ENCODE measurements around the gene IL13RA1.

IL13RA1 gene

DNA sequence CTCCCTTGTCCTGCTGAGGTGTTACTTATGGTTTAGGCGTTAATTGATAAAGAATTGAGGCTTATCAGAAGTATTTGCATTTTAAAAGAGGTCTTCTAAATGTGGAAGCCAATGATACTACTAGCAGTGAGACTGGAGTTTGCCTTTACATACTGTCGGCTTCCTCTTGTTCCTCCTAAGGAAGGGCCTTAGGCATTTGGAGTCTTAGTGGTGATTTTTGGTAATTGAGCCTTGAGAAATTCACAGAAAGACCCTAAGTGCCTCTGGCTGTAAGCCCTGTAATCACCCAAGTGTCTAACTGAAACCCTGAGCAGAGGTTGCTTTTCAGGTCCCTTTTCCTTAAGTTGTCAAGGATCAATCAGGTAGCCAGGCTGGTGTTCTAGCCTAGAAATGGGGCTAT, 14.8 kb downstream of the IL13RA1 start:
- Histone ChIP-seq H3K23ac (ENCODE audit: low read length in 2 of 2) (no peak overlapping the region), H3K36me3 (ENCODE audit: control insufficient read depth in 1 of 2, insufficient read depth in 2 of 2, low read depth in 1 of 2, low read length in 2 of 2) (peaks cover 0 to 20% of the 10 kb centered on the region in 2 experiments), H2BK120ac (ENCODE audit: low read depth, low read length) (no peak overlapping the region), H3K4me2 (ENCODE audit: low read length, poor library complexity, severe bottlenecking) (no peak overlapping the region), H2BK12ac (ENCODE audit: low read length in 2 of 2) (no peak overlapping the region), H4K91ac (ENCODE audit: low read length) (no peak overlapping the region), H4K8ac (ENCODE audit: low read length) (no peak overlapping the region), H2BK5ac (ENCODE audit: low read depth, low read length, poor library complexity, severe bottlenecking) (no peak overlapping the region), H3K9ac (ENCODE audit: low read length) (no peak overlapping the region), H2AK5ac (ENCODE audit: low read length, severe bottlenecking) (no peak overlapping the region), H3K4me1 (ENCODE audit: control insufficient read depth, insufficient read depth, low read depth, low read length) (peaks cover 5% of the 10 kb centered on the region), H3K4ac (ENCODE audit: low read depth in 1 of 2, low read length in 2 of 2) (no peak overlapping the region), H2AFZ (ENCODE audit: low read depth, low read length) (no peak overlapping the region), H3K27me3 (ENCODE audit: control insufficient read depth in 1 of 2, insufficient read depth in 1 of 2, low read length in 2 of 2) (peaks cover 0 to 11% of the 10 kb centered on the region in 2 experiments), H3K18ac (ENCODE audit: low read depth in 1 of 2, low read length in 2 of 2) (no peak overlapping the region), H3K14ac (ENCODE audit: low read length in 2 of 2) (no peak overlapping the region), H3K27ac (ENCODE audit: low read length, poor library complexity, severe bottlenecking) (no peak overlapping the region), H3K4me3 (ENCODE audit: insufficient read depth in 1 of 2, low read depth in 1 of 2, low read length in 2 of 2) (no peak overlapping the region), H3K79me1 (replicated peaks; ENCODE audit: low read length, poor library complexity, severe bottlenecking) (no peaks in the 10 kb centered on the region), H3K9me3 (ENCODE audit: control insufficient read depth, low read length) (no peaks in the 10 kb centered on the region), H2BK15ac (ENCODE audit: low read depth, poor library complexity, severe bottlenecking) (no peak overlapping the region)
- DNase-seq, result no peak
- WGBS, result 58% methylated on average over 2 of the region's 2 CpGs

GRCh38 chrX:118745570-118745969, 18.2 kb downstream of the IL13RA1 start:
- no peak overlapping the region for H3K4me2 ChIP-seq (ENCODE audit: low read length, poor library complexity, severe bottlenecking)
- no peak overlapping the region for H3K14ac ChIP-seq (ENCODE audit: low read length in 2 of 2)
- H3K79me1 ChIP-seq (replicated peaks; ENCODE audit: low read length, poor library complexity, severe bottlenecking), result no peaks in the 10 kb centered on the region
- no peaks in the 10 kb centered on the region for H3K9me3 ChIP-seq (ENCODE audit: control insufficient read depth, low read length)
- H3K9ac ChIP-seq (ENCODE audit: low read length), result no peak overlapping the region
- H3K36me3 ChIP-seq (ENCODE audit: control insufficient read depth in 1 of 2, insufficient read depth in 2 of 2, low read depth in 1 of 2, low read length in 2 of 2), result peaks cover 0 to 40% of the 10 kb centered on the region in 2 experiments
- H2BK12ac ChIP-seq (ENCODE audit: low read length in 2 of 2), result no peak overlapping the region
- no peak overlapping the region for H2BK120ac ChIP-seq (ENCODE audit: low read depth, low read length)
- DNase-seq, result no peak
- H3K4me3 ChIP-seq (ENCODE audit: insufficient read depth in 1 of 2, low read depth in 1 of 2, low read length in 2 of 2), result no peak overlapping the region
- H3K23ac ChIP-seq (ENCODE audit: low read length in 2 of 2), result no peak overlapping the region
- no peak overlapping the region for H2BK5ac ChIP-seq (ENCODE audit: low read depth, low read length, poor library complexity, severe bottlenecking)
- H4K8ac ChIP-seq (ENCODE audit: low read length), result no peak overlapping the region
- H3K4me1 ChIP-seq (ENCODE audit: control insufficient read depth, insufficient read depth, low read depth, low read length), result peaks cover under 1% of the 10 kb centered on the region
- no peak overlapping the region for H4K91ac ChIP-seq (ENCODE audit: low read length)
- no peak overlapping the region for H2BK15ac ChIP-seq (ENCODE audit: low read depth, poor library complexity, severe bottlenecking)
- H2AK5ac ChIP-seq (ENCODE audit: low read length, severe bottlenecking), result no peak overlapping the region
- peaks cover 0 to 18% of the 10 kb centered on the region in 2 experiments for H3K27me3 ChIP-seq (ENCODE audit: control insufficient read depth in 1 of 2, insufficient read depth in 1 of 2, low read length in 2 of 2)
- WGBS, result 80% methylated on average over 1 of the region's 2 CpGs
- H2AFZ ChIP-seq (ENCODE audit: low read depth, low read length), result no peak overlapping the region
- H3K18ac ChIP-seq (ENCODE audit: low read depth in 1 of 2, low read length in 2 of 2), result no peak overlapping the region
- no peak overlapping the region for H3K4ac ChIP-seq (ENCODE audit: low read depth in 1 of 2, low read length in 2 of 2)
- H3K27ac ChIP-seq (ENCODE audit: low read length, poor library complexity, severe bottlenecking), result no peak overlapping the region

DNA sequence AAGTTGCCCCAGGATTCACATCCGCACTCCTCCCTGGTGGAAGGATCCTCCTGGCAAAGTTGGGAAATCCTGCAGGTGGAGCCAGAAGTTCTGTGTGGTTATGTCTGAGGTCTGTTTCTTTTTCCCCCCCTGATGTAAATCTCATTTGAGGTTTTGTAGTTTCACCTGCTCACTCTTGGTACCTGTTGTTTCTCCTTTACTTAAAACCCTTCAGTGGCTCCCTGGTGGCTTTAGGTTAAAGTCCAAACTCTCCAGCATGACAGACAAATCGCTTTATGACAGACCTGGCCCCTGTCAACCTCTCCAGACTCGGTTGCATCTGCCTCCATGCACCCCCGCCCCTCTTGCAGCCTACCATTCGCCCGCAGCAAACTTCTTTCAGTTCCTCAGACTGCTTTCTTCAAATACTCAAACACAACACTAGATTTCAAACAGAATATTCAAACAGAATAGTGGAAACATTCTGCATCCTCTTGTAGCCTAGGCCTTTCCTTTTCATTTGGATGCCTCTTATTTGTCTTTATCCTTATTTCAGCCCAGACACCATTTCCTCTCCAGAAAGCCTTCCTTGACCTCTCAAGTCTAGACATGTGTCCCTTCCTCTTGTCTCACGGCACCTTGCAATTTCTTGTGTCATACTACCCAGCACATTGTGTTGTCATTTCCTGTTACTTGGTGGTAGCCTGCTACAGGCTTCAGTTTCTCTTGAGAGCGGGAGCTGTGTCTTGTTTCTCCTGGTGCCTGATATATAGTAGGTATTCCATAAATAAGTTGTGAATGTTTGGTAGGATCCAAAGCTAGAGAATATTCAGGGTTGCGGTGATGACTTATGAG, 24.8 kb downstream of the IL13RA1 start:
- H3K4ac ChIP-seq (ENCODE audit: low read depth in 1 of 2, low read length in 2 of 2), result no peak overlapping the region
- no peak overlapping the region for H2BK12ac ChIP-seq (ENCODE audit: low read length in 2 of 2)
- no peak overlapping the region for H3K23ac ChIP-seq (ENCODE audit: low read length in 2 of 2)
- no peak overlapping the region for H3K4me2 ChIP-seq (ENCODE audit: low read length, poor library complexity, severe bottlenecking)
- H2BK5ac ChIP-seq (ENCODE audit: low read depth, low read length, poor library complexity, severe bottlenecking), result no peak overlapping the region
- no peak overlapping the region for H3K18ac ChIP-seq (ENCODE audit: low read depth in 1 of 2, low read length in 2 of 2)
- no peaks in the 10 kb centered on the region for H3K4me1 ChIP-seq (ENCODE audit: control insufficient read depth, insufficient read depth, low read depth, low read length)
- no peaks in the 10 kb centered on the region for H3K9me3 ChIP-seq (ENCODE audit: control insufficient read depth, low read length)
- H3K27me3 ChIP-seq (ENCODE audit: control insufficient read depth in 1 of 2, insufficient read depth in 1 of 2, low read length in 2 of 2), result peaks cover 0 to 10% of the 10 kb centered on the region in 2 experiments
- H2AFZ ChIP-seq (ENCODE audit: low read depth, low read length), result no peak overlapping the region
- no peak overlapping the region for H4K8ac ChIP-seq (ENCODE audit: low read length)
- no peak overlapping the region for H2AK5ac ChIP-seq (ENCODE audit: low read length, severe bottlenecking)
- no peak for DNase-seq
- H3K14ac ChIP-seq (ENCODE audit: low read length in 2 of 2), result no peak overlapping the region
- H2BK120ac ChIP-seq (ENCODE audit: low read depth, low read length), result no peak overlapping the region
- no peak overlapping the region for H3K9ac ChIP-seq (ENCODE audit: low read length)
- H3K4me3 ChIP-seq (ENCODE audit: insufficient read depth in 1 of 2, low read depth in 1 of 2, low read length in 2 of 2), result no peak overlapping the region
- no peak overlapping the region for H2BK15ac ChIP-seq (ENCODE audit: low read depth, poor library complexity, severe bottlenecking)
- H4K91ac ChIP-seq (ENCODE audit: low read length), result no peak overlapping the region
- WGBS, result 96% methylated on average over 7 of the region's 9 CpGs
- H3K36me3 ChIP-seq (ENCODE audit: control insufficient read depth in 1 of 2, insufficient read depth in 2 of 2, low read depth in 1 of 2, low read length in 2 of 2), result peaks cover 0 to 37% of the 10 kb centered on the region in 2 experiments
- peaks cover 1% of the 10 kb centered on the region for H3K79me1 ChIP-seq (replicated peaks; ENCODE audit: low read length, poor library complexity, severe bottlenecking)
- no peak overlapping the region for H3K27ac ChIP-seq (ENCODE audit: low read length, poor library complexity, severe bottlenecking)

GRCh38 chrX:118755633-118756032, 28.2 kb downstream of the IL13RA1 start:
- no peak overlapping the region for H2BK15ac ChIP-seq (ENCODE audit: low read depth, poor library complexity, severe bottlenecking)
- H2AFZ ChIP-seq (ENCODE audit: low read depth, low read length), result no peak overlapping the region
- no peaks in the 10 kb centered on the region for H3K9me3 ChIP-seq (ENCODE audit: control insufficient read depth, low read length)
- H3K14ac ChIP-seq (ENCODE audit: low read length in 2 of 2), result no peak overlapping the region
- H3K4ac ChIP-seq (ENCODE audit: low read depth in 1 of 2, low read length in 2 of 2), result no peak overlapping the region
- no peak overlapping the region for H4K8ac ChIP-seq (ENCODE audit: low read length)
- H3K4me1 ChIP-seq (ENCODE audit: control insufficient read depth, insufficient read depth, low read depth, low read length), result no peaks in the 10 kb centered on the region
- peak overlapping the region in 1 of 2 experiments; percentile 29 for H3K4me3 ChIP-seq (ENCODE audit: insufficient read depth in 1 of 2, low read depth in 1 of 2, low read length in 2 of 2)
- H3K27ac ChIP-seq (ENCODE audit: low read length, poor library complexity, severe bottlenecking), result no peak overlapping the region
- H2BK12ac ChIP-seq (ENCODE audit: low read length in 2 of 2), result no peak overlapping the region
- peaks cover 0 to 3% of the 10 kb centered on the region in 2 experiments for H3K27me3 ChIP-seq (ENCODE audit: control insufficient read depth in 1 of 2, insufficient read depth in 1 of 2, low read length in 2 of 2)
- H4K91ac ChIP-seq (ENCODE audit: low read length), result no peak overlapping the region
- 100% methylated on average over 1 of the region's 4 CpGs for WGBS
- peaks cover 1% of the 10 kb centered on the region for H3K79me1 ChIP-seq (replicated peaks; ENCODE audit: low read length, poor library complexity, severe bottlenecking)
- H3K18ac ChIP-seq (ENCODE audit: low read depth in 1 of 2, low read length in 2 of 2), result no peak overlapping the region
- no peak overlapping the region for H3K23ac ChIP-seq (ENCODE audit: low read length in 2 of 2)
- H3K4me2 ChIP-seq (ENCODE audit: low read length, poor library complexity, severe bottlenecking), result no peak overlapping the region
- H3K9ac ChIP-seq (ENCODE audit: low read length), result no peak overlapping the region
- no peak overlapping the region for H2BK120ac ChIP-seq (ENCODE audit: low read depth, low read length)
- no peak for DNase-seq
- H2AK5ac ChIP-seq (ENCODE audit: low read length, severe bottlenecking), result no peak overlapping the region
- peaks cover 0 to 45% of the 10 kb centered on the region in 2 experiments for H3K36me3 ChIP-seq (ENCODE audit: control insufficient read depth in 1 of 2, insufficient read depth in 2 of 2, low read depth in 1 of 2, low read length in 2 of 2)
- H2BK5ac ChIP-seq (ENCODE audit: low read depth, low read length, poor library complexity, severe bottlenecking), result no peak overlapping the region
